HEK293 (cell line): ENCODE results near the gene OST4.

Experiments used
- KLF9 ChIP-seq: fragments of 450-650 bp; formaldehyde crosslinking; IDR thresholded peaks from 2 replicates; pipeline ENCODE4 v1.5.1; 2016; ENCODE audit warnings: missing biosample characterization, missing genetic modification characterization, low read depth
- PBX3 ChIP-seq: sonication (generic); formaldehyde crosslinking; IDR thresholded peaks from 2 replicates; pipeline ENCODE4 v1.8.1; 2022; ENCODE audit warnings: mild to moderate bottlenecking, moderate library complexity, missing genetic modification reagents
- RBAK ChIP-seq: fragments of 450-650 bp; formaldehyde crosslinking; IDR thresholded peaks from 2 replicates; pipeline ENCODE4 v1.5.1; 2016; ENCODE audit warnings: missing biosample characterization, missing genetic modification characterization
- REPIN1 ChIP-seq: fragments of 450-650 bp; formaldehyde crosslinking; IDR thresholded peaks from 2 replicates; pipeline ENCODE4 v1.5.1; 2017; ENCODE audit warnings: missing biosample characterization, missing genetic modification characterization, low read depth
- SALL2 ChIP-seq: fragments of 450-650 bp; formaldehyde crosslinking; IDR thresholded peaks from 2 replicates; pipeline ENCODE4 v1.5.0; 2017; ENCODE audit warnings: missing biosample characterization, mild to moderate bottlenecking, missing genetic modification characterization, borderline replicate concordance
- ZFP37 ChIP-seq: fragments of 450-650 bp; formaldehyde crosslinking; IDR thresholded peaks from 2 replicates; pipeline ENCODE4 v1.5.1; 2016; ENCODE audit warnings: missing biosample characterization, missing genetic modification characterization
- ZFP41 ChIP-seq: fragments of 450-650 bp; formaldehyde crosslinking; IDR thresholded peaks from 2 replicates; pipeline ENCODE4 v1.5.1; 2016; ENCODE audit warnings: missing biosample characterization, missing genetic modification characterization, borderline replicate concordance
- ZFP69B ChIP-seq: fragments of 450-650 bp; formaldehyde crosslinking; IDR thresholded peaks from 2 replicates; pipeline ENCODE4 v1.5.1; 2016; ENCODE audit warnings: missing biosample characterization, missing genetic modification characterization
- ZNF133 ChIP-seq: fragments of 450-650 bp; formaldehyde crosslinking; IDR thresholded peaks from 2 replicates; pipeline ENCODE4 v1.5.1; 2016; ENCODE audit warnings: missing biosample characterization, missing genetic modification characterization
- ZNF138 ChIP-seq: fragments of 450-650 bp; formaldehyde crosslinking; IDR thresholded peaks from 2 replicates; pipeline ENCODE4 v1.5.1; 2016; ENCODE audit warnings: missing biosample characterization, missing genetic modification characterization, borderline replicate concordance
- ZNF140 ChIP-seq: fragments of 450-650 bp; formaldehyde crosslinking; IDR thresholded peaks from 2 replicates; pipeline ENCODE4 v1.5.1; 2016; ENCODE audit warnings: missing biosample characterization, missing genetic modification characterization
- ZNF169 ChIP-seq: fragments of 450-650 bp; formaldehyde crosslinking; IDR thresholded peaks from 2 replicates; pipeline ENCODE4 v1.5.1; 2016; ENCODE audit warnings: missing biosample characterization, missing genetic modification characterization
- ZNF211 ChIP-seq: fragments of 450-650 bp; formaldehyde crosslinking; IDR thresholded peaks from 2 replicates; pipeline ENCODE4 v1.5.1; 2016; ENCODE audit warnings: low read depth, missing biosample characterization, missing genetic modification characterization
- ZNF214 ChIP-seq: fragments of 450-650 bp; formaldehyde crosslinking; IDR thresholded peaks from 2 replicates; pipeline ENCODE4 v1.5.1; 2017; ENCODE audit warnings: missing biosample characterization, mild to moderate bottlenecking, missing genetic modification characterization, borderline replicate concordance
- ZNF280C ChIP-seq: fragments of 450-650 bp; formaldehyde crosslinking; IDR thresholded peaks from 2 replicates; pipeline ENCODE4 v1.5.1; 2016; ENCODE audit warnings: missing biosample characterization, missing genetic modification characterization
- ZNF311 ChIP-seq: fragments of 450-650 bp; formaldehyde crosslinking; IDR thresholded peaks from 2 replicates; pipeline ENCODE4 v1.5.1; 2017; ENCODE audit warnings: missing biosample characterization, missing genetic modification characterization, borderline replicate concordance
- ZNF529 ChIP-seq: fragments of 450-650 bp; formaldehyde crosslinking; IDR thresholded peaks from 2 replicates; pipeline ENCODE4 v1.5.1; 2017; ENCODE audit warnings: missing genetic modification characterization, missing biosample characterization; ENCODE audit not compliant: insufficient replicate concordance
- ZNF548 ChIP-seq: fragments of 450-650 bp; formaldehyde crosslinking; IDR thresholded peaks from 2 replicates; pipeline ENCODE4 v1.5.1; 2016; ENCODE audit warnings: missing biosample characterization, missing genetic modification characterization
- ZNF549 ChIP-seq: fragments of 450-650 bp; IDR thresholded peaks from 2 replicates; pipeline ENCODE4 v1.5.1; 2018; ENCODE audit warnings: missing biosample characterization, missing genetic modification characterization, mild to moderate bottlenecking, inconsistent platforms, moderate library complexity
- ZNF571 ChIP-seq: fragments of 450-650 bp; formaldehyde crosslinking; IDR thresholded peaks from 2 replicates; pipeline ENCODE4 v1.5.0; 2017; ENCODE audit warnings: missing biosample characterization, missing genetic modification characterization
- ZNF585B ChIP-seq: fragments of 450-650 bp; formaldehyde crosslinking; IDR thresholded peaks from 2 replicates; pipeline ENCODE4 v1.5.1; 2016; ENCODE audit warnings: missing biosample characterization, missing genetic modification characterization
- ZNF623 ChIP-seq: fragments of 450-650 bp; formaldehyde crosslinking; IDR thresholded peaks from 2 replicates; pipeline ENCODE4 v1.5.1; 2016; ENCODE audit warnings: missing biosample characterization, missing genetic modification characterization
- ZNF704 ChIP-seq: fragments of 450-650 bp; formaldehyde crosslinking; IDR thresholded peaks from 2 replicates; pipeline ENCODE4 v1.5.1; 2016; ENCODE audit warnings: missing biosample characterization, missing genetic modification characterization
- ZNF747 ChIP-seq: fragments of 450-650 bp; formaldehyde crosslinking; IDR thresholded peaks from 2 replicates; pipeline ENCODE4 v1.5.1; 2016; ENCODE audit warnings: missing biosample characterization, missing genetic modification characterization
- ZNF792 ChIP-seq: fragments of 450-650 bp; formaldehyde crosslinking; IDR thresholded peaks from 2 replicates; pipeline ENCODE4 v1.5.1; 2016; ENCODE audit warnings: missing biosample characterization, missing genetic modification characterization
- ZNF830 ChIP-seq: fragments of 450-650 bp; IDR thresholded peaks from 2 replicates; pipeline ENCODE4 v1.5.0; 2018; ENCODE audit warnings: missing biosample characterization, missing genetic modification characterization, low read depth, mild to moderate bottlenecking, moderate library complexity
- ZSCAN30 ChIP-seq: fragments of 450-650 bp; IDR thresholded peaks from 2 replicates; pipeline ENCODE4 v1.5.1; 2018; ENCODE audit warnings: missing biosample characterization, mild to moderate bottlenecking, missing genetic modification characterization, moderate library complexity
- TF ChIP-seq, protein P1 (sequence below): fragments of 450-650 bp; formaldehyde crosslinking; IDR thresholded peaks from 2 replicates; pipeline ENCODE4 v1.5.1; 2017; ENCODE audit warnings: missing biosample characterization, missing genetic modification characterization
- TF ChIP-seq, protein P2 (sequence below): fragments of 450-650 bp; IDR thresholded peaks from 2 replicates; pipeline ENCODE4 v1.5.1; 2018; ENCODE audit warnings: missing biosample characterization, missing genetic modification characterization
- TF ChIP-seq, protein P3 (sequence below): fragments of 450-650 bp; formaldehyde crosslinking; IDR thresholded peaks from 2 replicates; pipeline ENCODE4 v1.5.1; 2017; ENCODE audit warnings: missing biosample characterization, missing genetic modification characterization

The OST4 gene

DNA sequence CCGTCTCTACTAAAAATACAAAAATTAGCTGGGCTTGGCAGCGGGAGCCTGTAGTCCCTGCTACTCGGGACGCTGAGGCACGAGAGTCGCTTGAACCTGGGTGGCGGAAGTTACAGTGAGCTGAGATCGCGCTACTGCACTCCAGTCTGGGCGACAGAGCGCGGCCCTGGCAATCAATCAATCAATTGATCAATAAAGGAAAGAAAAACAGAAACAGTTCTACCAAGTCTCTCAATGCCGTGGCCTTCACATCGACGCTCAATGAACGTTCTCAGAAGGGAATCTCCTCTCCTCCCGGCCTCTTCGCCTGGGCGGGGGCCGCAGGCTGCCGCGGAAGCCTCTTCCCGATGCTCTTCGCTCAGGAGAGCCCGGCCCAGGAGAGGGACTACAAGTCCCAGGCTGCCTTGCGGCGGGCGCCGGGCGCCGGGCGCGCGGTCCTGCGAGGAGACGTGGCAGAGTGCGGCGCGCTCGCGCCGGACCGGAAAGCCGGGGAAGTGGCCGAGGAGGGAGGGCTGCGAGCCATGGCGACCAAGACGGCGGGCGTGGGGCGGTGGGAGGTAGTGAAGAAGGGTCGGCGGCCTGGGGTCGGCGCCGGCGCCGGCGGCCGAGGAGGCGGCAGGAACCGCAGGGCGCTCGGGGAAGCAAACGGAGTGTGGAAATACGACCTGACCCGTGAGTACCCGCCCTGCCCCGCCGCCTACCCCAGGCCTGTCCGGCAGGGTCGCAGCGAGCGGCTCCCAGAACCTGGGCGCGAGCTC lies 38.8 kb downstream of the OST4 start, which contains the start of gene TMEM214 (continued):
- TF ChIP-seq REPIN1 (tag by site-specific recombination) (0 out of 2 replicates have a peak, but pooled peaks have one; percentile 13), ZNF585B (tag by site-specific recombination) (no peak), ZNF623 (tag by site-specific recombination) (no peak), ZNF311 (tag by site-specific recombination) (no peak), ZNF140 (tag by site-specific recombination) (no peak), ZNF133 (tag by site-specific recombination) (no peak), ZNF548 (tag by site-specific recombination) (no peak), ZNF138 (tag by site-specific recombination) (no peak), ZNF549 (no peak), SALL2 (tag by site-specific recombination) (no peak), ZNF211 (tag by site-specific recombination) (no peak), ZNF214 (no peak), KLF9 (no peak), ZNF830 (tag by site-specific recombination) (no peak), ZNF571 (tag by site-specific recombination) (no peak), ZFP41 (tag by site-specific recombination) (no peak), ZNF704 (tag by site-specific recombination) (no peak), ZNF169 (tag by site-specific recombination) (no peak), ZSCAN30 (tag by site-specific recombination) (peak; percentile 24; the same call in 1 of the 2 replicates), ZNF529 (tag by site-specific recombination) (no peak), ZNF747 (tag by site-specific recombination) (no peak), ZFP37 (tag by site-specific recombination) (0 out of 2 replicates have a peak, but pooled peaks have one; percentile 20), RBAK (tag by site-specific recombination) (no peak), PBX3 (CRISPR knock-in tag) (0 out of 2 replicates have a peak, but pooled peaks have one; percentile 50), ZNF792 (tag by site-specific recombination) (no peak), ZNF280C (no peak), ZFP69B (tag by site-specific recombination) (0 out of 2 replicates have a peak, but pooled peaks have one; percentile 6)
- TF ChIP-seq, protein P1, sequence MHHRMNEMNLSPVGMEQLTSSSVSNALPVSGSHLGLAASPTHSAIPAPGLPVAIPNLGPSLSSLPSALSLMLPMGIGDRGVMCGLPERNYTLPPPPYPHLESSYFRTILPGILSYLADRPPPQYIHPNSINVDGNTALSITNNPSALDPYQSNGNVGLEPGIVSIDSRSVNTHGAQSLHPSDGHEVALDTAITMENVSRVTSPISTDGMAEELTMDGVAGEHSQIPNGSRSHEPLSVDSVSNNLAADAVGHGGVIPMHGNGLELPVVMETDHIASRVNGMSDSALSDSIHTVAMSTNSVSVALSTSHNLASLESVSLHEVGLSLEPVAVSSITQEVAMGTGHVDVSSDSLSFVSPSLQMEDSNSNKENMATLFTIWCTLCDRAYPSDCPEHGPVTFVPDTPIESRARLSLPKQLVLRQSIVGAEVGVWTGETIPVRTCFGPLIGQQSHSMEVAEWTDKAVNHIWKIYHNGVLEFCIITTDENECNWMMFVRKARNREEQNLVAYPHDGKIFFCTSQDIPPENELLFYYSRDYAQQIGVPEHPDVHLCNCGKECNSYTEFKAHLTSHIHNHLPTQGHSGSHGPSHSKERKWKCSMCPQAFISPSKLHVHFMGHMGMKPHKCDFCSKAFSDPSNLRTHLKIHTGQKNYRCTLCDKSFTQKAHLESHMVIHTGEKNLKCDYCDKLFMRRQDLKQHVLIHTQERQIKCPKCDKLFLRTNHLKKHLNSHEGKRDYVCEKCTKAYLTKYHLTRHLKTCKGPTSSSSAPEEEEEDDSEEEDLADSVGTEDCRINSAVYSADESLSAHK (tag by site-specific recombination): no peak
- TF ChIP-seq, protein P2, sequence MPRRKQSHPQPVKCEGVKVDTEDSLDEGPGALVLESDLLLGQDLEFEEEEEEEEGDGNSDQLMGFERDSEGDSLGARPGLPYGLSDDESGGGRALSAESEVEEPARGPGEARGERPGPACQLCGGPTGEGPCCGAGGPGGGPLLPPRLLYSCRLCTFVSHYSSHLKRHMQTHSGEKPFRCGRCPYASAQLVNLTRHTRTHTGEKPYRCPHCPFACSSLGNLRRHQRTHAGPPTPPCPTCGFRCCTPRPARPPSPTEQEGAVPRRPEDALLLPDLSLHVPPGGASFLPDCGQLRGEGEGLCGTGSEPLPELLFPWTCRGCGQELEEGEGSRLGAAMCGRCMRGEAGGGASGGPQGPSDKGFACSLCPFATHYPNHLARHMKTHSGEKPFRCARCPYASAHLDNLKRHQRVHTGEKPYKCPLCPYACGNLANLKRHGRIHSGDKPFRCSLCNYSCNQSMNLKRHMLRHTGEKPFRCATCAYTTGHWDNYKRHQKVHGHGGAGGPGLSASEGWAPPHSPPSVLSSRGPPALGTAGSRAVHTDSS (tag by site-specific recombination): no peak
- TF ChIP-seq, protein P3, sequence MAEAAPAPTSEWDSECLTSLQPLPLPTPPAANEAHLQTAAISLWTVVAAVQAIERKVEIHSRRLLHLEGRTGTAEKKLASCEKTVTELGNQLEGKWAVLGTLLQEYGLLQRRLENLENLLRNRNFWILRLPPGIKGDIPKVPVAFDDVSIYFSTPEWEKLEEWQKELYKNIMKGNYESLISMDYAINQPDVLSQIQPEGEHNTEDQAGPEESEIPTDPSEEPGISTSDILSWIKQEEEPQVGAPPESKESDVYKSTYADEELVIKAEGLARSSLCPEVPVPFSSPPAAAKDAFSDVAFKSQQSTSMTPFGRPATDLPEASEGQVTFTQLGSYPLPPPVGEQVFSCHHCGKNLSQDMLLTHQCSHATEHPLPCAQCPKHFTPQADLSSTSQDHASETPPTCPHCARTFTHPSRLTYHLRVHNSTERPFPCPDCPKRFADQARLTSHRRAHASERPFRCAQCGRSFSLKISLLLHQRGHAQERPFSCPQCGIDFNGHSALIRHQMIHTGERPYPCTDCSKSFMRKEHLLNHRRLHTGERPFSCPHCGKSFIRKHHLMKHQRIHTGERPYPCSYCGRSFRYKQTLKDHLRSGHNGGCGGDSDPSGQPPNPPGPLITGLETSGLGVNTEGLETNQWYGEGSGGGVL (tag by site-specific recombination): no peak
